ENCODE data around the gene ZNF277.
"Not testable (repeated sequence)": the region's sequence is repeated elsewhere in the genome, so short reads cannot be mapped to it uniquely, and the experiment has no call there.

The ZNF277 gene

DNA sequence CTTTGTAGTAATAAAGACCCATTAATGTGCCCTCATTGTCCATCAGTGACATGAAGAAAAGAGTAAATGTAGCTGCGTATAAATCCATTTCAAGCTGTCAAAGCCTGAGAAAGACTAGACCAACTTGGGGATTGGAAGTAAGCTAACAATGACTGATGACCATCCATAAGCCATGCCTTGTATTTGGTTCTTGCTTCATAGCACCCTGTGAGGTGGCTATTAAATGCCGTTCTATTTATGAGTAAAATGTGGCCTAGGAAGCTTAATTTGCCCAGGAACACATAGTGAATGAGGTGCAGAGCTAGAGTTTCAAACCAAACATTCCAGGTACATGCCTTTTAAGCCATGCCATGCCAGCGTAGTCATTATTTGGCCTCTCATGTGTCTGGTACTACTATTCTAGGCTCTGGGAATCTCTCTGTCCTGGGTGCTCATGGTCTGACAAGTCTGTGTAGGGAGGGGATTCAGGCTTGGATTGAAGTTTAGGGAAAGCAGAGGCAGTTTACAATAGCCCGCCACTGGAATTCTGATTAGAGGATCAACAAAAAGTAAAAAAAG, 92.1 kb downstream of the ZNF277 start:
- no peak for DNase-seq

DNA sequence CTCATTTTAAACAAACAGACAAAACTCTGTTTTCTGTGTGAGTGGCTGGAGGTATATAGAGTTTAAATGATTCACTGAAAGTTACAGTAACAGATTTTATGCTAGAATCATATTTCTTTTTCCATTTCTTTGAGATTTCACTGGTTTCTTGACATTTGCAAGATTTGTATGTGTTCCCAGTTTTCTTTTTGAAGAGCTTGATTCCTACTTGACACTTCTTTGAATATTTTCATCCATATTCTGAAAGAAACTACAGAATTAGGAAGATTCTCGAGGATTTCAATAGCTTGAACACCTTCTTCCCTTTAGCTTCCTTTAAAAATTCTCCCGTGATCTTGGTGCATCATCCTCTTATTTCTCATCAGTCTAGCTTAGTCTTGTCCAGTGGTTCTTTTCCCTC, 93.6 kb downstream of the ZNF277 start:
- DNase-seq = no peak

DNA sequence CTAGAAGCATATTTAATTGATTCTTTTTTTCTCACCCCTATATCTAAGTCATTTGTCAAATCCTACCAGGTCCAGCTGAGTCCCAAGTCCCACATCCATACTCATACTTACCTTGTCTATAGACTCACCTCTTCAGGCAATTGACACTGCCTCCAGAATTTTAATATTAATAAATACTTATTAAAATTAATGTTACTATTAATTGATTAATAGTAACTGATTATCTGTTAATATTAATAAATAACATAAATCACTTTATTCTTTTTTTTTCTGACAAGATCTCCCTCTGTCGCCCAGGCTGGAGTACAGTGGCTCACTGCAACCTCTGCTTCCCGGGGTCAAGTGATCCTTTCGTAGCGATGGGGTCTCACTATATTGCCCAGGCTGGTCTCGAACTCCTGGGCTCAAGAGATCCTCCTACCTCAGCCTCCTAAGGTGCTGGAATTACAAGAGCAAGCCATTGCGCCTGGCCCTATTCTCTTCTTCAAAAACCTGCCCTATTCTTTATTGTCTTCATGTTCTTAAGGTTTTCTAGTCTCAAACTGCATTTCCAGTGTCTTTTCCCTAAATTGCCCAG, 94.4 kb downstream of the ZNF277 start:
- DNase-seq = no peak

DNA sequence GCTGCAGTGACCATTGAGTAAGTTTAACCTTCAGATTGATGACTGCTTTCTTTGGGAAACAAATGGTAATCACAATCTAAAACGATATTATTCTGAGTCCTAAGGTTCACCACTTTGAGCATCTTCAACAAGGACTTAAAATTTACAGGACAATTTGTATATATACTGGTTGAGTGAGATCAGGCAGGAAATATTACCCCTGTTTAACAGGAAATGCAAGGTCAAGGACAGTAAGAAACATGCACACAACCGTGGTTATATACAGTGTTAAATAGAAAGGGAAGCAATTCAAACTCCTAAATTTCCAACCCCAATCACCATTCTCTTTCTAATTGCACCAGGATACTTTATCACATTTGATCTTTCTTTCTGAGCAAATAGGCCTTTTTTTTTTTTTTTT, 96.1 kb downstream of the ZNF277 start:
- no peak for DNase-seq

DNA sequence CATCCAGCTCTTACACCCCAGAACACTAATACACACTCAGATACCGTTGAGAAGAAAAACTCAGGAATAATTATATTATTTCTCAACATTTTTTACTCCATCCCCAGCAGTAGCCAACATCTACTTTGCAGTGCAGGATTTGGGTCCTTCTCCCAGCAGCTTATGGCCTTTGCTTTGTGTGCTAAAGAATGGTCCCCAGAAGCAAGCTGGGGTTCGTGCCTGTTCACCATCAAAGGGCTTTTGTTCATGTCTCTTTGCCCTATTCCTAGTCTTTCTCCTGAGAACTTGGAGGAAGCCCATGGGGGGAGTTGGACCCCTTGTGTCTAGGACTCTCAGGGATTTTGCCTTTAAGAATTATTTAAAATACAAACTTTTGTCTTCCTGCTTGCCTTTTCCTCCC, 100.4 kb downstream of the ZNF277 start:
- no peak for DNase-seq

DNA sequence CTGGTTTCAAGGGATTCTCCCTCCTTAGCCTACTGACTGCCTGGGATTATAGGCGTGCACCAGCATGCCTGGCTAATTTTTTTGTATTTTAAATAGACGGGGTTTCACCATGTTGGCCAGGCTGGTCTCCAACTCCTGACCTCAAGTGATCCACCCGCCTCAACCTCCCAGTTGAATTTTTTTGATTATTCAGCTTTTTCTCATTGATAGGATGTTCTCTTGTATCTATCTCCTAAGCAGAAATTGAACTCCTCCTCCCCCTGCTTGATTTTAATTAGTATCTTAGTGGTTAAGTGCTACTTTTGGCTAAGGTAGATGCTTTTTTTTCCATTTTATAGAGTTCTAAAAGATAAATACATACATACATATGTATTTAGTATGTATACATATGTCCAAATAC, 101.0 kb downstream of the ZNF277 start:
- DNase-seq = no peak

DNA sequence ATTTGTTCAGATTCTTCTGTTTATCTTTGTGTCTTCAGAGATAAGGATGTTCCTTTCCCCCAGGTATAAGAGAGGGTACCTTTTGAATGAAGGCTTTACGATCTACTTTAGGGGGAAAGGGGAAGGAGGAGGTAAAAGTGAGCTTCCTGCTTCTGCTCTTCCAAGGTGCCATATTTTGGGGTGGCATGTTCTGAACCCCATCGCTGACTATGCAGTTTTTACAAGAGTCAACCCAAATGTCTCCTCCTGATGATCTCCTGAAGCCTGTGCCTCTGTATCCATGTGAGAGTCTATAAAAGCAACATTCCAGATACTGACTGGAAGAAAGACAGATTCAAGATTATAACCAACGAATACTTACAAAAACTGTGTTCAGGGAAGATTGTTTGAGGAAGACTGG, 102.5 kb downstream of the ZNF277 start:
- DNase-seq = no peak

DNA sequence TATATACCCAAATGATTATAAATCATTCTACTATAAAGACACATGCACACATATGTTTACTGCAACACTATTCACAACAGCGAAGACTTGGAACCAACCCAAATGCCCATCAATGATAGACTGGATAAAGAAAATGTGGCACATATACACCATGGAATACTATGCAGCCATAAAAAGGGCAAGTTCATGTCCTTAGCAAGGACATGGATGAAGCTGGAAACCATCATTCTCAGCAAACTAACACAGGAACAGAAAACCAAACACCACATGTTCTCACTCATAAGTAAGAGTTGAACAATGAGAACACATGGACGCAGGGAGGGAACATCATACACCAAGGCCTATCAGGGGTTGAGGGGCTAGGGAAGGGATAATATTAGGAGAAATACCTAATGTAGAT, 110.3 kb downstream of the ZNF277 start:
- DNase-seq = not testable (repeated sequence)

DNA sequence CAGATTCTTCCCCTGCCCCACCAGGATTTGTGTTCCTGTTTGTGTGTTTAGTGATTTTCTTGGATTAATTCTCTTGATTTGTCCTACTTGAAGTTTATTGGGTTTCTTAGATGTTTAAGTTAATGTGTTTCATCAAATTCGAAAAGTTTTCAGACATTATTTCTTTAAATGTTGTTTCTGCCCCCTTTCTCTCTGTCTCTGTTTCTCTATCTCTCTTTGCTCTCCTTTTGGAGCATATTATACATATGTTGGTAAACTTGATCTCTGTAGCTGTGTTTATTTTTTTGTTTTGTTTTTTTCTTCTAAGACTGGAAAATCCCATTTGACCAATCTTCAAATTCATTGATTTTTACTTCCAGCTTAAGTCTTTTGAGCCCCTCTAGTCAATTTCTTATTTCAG, 115.6 kb downstream of the ZNF277 start:
- DNase-seq = no peak

DNA sequence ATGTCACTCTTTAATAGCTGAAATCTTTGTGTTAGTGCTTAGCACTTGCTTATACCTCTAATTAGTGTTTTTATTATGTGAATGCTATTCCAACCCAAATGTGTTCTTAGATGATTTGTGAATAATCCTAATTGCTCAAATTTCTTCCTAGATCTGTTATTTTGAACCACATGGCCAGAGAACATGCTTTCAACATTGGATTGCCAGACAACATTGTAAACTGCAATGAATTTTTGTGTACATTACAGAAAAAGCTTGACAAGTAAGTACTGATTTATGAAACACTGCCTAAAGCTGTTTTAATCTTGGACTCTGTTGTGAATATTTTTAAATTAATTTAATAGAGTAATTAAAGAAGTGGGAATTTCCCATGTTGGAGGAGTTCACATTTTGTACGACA, 121.1 kb downstream of the ZNF277 start:
- no peak for DNase-seq

DNA sequence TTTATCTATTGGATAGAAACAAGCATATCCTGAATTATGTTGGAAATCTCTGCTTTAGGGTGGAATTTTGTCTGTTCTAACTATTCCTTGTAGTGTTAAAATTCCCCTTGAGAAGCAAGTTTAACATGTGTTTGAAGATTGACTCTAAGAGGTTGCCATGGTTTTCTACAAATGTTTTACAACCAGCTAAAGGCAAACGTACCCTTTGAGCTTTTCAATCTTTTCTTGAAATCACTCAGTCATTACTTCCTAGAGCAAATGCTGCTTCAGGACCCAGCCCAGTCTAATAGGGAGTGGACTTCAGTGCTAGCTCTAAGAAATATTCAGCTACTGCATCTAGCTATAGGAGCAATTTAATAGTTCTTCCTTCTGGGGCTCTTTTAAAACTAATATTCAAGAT, 125.0 kb downstream of the ZNF277 start:
- no peak for DNase-seq

DNA sequence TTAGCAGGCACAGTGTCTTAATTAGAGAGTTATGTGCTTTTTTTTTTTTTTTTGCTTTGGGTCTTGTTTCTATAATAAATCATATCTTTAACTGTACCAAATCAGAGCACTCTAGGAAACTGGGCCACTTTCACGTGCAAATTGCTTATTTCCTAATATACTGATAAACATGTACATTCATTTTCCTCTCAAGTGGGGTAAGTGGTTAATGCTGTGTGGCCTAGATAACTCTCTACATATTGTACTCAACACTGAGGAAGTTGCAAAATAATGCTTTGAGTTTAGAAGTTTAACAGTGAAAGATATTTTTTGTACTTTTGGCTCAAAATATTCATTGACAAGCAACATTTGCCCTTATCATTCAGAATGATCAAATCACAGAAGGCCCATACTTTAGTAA, 127.9 kb downstream of the ZNF277 start:
- no peak for DNase-seq

DNA sequence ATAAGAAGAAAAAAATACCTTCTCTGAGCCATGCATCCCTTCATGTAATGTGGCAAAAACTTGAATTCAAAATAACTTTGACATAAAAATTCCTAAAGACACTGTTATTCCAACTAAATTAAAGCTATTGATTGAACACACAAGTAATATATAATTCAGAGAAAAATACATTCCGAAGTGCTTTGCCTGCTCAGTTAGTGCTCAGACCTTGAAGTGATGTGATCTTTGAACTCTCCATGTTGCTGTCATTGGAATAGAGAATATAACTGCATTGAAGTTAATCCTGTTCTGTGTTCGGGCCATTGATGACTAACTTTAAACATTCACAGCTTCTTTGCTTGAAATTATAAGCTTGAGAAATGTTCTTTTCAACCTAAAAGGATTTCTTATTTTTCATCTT, 129.8 kb downstream of the ZNF277 start:
- DNase-seq = no peak

DNA sequence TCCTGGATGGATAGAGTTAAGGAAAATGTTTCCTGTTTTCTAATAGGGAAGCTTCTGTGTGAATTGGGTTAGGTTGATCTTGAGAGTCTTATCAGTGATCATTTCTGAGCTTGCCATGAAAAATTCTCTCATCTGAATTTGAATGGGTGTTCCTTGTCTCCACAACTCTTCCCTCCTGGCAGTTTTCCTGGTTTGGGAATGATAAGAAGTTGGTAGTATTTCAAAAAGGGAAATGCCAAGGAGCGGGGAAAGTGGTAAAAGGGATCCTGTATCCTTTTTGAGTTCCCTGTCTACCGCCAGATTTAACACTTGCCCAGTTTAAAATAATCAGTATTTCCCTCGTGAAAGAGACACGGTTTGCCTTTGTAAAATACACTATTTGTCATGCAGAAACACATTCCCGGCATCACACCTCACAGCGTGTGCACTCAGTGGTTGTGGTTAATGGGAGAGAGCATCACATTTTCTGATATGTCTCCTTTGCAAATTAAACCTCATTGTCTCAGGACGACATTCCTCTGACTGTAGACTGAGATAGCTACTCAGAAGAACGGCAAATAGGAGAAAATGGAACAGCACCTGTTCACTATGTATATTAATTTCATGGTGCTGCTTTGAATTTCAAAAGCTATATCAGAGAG, 130.6 kb downstream of the ZNF277 start:
- no peak for DNase-seq

DNA sequence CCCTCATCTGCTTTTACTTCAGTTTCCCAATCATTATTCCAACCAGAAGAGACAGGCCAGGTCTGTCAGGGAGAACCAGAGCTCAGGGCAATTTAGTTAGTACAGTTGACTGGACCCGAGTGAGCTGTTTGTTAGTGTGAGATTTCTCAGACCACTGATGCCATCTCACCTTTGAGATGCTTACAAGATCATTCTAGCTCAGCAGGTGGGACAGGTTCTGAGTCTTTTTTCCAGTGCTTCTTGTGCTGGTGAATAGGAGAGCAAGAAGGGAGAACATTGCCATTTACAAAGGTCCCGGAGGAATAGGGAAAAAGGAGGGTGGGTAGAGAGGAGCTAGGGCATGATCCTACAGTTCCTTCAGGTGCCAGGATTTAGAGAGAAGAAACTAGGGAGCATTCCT, 131.4 kb downstream of the ZNF277 start:
- no peak for DNase-seq

DNA sequence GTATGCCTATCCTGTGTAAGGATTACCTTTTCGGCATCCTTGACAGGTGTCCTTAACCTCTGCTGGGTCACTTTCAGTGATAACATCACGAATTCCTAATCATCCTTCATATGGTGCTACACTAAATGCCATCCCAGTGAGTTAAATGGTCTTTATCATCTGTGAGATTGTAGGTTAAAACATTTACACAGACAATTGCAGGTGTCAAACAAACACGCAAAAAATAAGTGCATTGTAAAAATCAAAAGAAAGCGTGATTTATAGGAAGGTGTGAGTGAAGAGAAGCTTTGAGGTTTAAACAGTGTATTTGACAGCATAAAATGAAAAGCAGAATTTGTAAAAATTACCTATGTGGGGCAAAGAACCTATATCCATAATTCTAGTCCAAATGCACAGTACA, 132.3 kb downstream of the ZNF277 start:
- DNase-seq = no peak

DNA sequence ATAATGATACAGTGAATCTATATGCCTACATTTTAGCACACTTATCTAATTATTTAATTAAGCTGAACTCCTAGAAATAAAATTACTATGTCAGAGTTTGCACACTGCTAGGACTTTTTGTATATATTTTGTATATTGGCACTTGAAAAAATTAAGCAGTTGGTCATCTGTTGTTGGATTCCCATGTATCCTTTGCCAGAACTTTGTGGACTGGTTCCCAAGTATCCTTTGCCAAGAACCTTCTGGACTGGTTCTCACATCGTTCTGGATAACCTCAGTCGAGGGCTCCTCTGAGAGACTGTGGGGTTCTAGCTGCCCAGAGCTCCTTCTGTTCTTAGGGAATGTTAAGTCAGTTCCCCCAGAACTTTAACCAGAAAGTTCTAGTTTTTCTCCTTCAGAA, 135.0 kb downstream of the ZNF277 start:
- no peak for DNase-seq

DNA sequence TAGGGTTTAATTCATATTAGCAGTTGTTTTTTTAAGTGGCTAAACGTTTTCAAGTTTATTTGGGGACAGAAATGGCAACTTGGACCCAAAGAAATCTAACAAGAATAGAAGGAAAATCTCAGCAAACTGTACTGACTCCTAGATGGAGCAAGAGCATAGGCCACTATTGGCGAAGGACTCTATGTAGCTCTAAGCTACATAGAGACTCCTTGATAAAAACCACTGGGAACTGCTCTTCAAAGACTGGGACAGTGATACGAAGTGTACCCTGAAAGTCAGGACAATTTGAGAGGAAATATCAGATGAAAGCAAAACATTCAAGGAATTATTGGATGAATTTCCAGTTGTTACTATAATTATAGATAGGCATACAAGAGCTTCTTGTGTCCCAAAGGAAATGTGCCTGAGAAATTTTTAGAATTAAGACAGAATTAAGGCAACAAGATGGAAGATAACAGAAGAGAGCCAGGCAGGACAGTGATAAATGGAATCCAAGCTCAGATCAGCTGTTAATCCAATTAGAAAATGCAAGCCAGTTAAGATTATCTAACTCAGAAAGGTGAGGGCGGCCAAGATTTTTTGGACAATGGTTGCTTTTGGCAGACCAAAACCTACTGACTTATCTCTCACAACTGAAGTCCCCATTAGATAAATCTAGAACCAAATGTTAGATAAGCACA, 140.0 kb downstream of the ZNF277 start:
- no peak for DNase-seq

DNA sequence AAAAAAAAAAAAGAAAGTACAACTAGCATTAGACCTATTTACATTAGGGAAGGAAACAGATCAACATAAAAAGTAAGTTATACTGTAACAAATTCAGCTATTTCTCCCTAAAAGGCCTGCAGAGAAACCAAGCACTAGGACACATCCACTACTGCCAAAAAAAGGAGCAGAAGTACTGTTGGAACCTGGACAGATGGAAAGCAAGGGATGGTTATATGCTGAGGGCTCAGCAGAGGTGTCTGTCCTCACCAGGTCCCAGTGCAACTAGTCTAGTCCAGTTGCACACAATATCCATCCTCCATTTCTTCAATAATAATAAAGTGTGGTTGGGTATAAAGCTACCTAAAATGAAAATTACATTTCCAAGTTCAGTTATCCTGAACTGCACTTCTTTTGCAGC, 140.6 kb downstream of the ZNF277 start:
- DNase-seq = no peak

DNA sequence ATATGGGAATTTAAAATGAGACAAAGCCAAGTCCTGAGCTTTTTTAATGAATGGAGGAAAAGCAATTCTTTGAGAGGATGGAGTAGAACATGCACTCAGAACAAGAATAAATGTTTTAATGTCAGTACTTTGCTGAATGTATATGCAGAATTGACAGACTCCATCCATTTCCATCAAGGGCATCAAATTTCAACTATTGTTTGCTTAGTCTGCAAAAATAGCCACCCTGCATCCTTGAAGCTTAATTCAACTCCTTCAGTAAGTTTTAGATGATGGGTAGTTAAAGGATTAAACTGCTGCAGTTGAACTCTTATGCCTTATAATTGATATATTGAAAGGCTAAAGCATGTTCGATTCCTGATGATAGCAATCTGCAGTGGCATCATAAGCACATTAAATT, 144.1 kb downstream of the ZNF277 start:
- peak in 1 of 2 experiments; percentile 11 for DNase-seq

DNA sequence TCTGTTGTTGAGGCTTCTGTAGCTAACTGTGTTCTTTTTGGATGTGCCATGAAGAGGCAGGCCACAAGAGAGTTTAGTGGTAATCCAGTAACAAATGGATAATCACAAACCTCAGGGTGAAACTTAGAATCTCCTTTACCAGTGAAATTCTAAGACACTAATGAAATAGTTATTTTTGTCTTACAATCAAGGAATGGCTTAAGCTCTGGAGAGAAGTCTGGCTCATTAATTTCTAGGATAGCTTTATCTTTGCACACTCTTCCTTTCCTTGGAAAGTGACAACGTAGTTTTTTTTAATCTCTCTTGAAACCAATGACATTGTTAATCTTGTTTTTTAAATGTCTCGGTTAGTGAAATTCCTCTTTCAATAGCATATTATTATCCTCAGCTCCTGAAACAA, 150.1 kb downstream of the ZNF277 start:
- no peak for DNase-seq

DNA sequence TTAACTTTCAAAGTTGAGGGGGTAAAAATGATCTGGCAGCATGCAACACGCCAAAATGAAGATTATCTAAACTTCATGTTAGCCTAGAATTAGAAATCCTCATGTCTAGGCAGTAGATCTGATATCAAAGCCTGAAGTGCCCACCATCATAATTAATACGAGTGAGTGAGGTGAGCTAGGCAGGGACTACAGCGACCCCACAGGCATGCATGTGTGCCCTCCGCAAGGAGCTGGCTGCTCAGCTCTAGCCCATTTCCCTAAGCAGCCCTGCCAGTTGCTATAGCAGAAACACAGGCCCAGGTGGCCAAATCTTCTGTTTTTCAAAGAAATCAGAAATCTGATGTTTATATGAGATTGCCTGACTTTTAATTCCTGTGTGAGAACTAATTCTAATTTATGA, 150.6 kb downstream of the ZNF277 start:
- peak in 1 of 2 experiments; percentile 17 for DNase-seq

DNA sequence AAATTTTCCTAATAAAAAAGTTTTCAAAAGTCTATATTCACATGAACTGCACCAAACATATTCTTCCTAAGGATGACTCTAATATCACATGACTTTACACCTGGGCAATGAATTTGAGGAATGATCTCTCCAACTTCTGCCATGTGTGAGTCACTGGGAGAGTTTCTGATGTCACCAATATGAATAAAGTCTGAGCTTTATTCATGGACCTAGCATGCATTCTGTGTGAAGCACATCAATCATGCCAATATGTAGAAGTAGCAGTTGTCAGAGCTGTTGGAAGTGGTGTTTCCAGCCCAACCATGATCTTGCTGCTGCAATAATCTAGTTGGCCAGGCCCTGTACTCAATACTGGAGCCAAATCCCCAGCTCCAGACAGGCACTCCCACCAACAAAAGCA, 152.0 kb downstream of the ZNF277 start:
- DNase-seq = no peak

DNA sequence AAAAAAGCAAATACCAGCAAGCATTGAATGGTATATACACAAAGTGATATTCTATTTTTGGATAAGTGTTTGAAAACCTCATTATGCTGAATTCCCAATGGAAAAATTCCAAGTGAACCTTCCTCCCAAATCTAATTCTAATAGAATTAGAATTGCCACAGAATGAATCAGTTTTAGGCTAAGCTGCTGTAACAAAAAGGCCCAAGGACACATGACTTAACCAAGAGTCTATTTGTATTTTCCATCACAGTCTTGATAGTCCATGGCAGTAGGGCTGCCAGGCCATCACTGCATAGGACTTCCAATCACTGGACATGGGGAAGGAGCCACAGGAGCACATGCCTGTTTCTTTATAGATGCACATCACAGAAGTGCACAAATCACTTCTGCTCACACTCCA, 152.6 kb downstream of the ZNF277 start:
- DNase-seq = no peak

DNA sequence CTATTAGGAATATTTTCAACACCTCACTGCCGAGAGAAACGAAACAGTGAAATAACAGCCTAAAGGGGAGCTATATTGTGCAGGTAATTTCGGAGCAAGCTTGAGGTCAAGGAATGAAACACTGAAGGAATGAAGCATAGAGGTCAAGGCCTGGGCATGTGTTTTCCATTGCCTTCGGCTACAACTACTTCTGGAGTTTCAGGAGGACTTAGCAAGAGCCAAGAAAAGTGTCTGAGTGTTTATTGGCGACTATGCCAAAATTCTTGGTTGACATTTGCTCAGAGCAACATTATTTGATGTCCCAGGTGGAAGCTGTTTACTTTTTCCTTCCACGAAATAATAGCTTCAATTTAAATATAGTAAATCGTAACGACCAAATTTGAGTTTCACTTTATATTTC, 154.2 kb downstream of the ZNF277 start:
- no peak for DNase-seq

Data from NCI-H526 (cell line).